Measurements from ENCODE around the gene CCDC188. TPM values are rescaled to one million over a fixed set of nuclear protein-coding genes. Genes with fewer than 3 reads are reported as not detected.

CCDC188 gene
- total RNA-seq, 1 donor from 2014 or later = 8.6 TPM

DNA sequence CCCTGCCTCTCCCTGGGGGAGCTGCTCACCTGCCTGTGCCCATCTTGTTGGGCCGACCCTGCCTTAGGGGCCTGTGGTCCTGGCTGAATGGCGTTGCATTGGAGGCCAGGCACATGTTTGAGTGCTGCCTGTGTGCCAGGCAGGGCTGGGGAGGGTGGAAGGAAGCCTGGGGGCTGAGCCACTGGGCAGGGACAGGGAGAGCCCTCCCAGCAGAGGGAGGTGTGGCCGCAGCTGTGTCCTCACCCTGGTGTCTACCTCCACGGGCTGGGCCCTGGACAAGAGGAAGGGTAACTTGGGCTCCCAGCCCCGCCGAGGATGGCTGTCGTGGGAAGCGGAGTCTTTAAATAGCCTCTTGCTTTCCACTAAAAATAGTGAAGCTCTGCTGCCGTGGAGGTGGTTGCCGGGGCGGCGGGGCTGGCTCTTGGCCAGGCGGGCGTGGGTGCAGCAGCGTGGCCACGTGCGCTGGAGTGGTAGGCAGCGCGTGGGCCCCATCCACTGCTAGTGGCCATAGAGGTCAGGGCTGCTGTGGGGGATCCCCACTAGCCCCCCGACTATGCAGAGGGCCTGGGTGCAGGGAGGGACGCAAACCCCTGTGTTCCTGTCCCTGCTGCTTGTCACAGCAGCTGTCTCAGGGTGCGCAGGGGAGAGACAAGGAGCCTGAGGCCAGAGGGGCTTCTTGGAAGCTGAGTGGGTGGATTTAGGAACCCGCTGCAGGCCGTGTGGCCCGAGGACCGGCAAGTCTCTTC lies 13.0 kb downstream of the CCDC188 start:
- Mint-ChIP-seq H3K4me3 (peak overlapping the region; percentile 61), H3K4me1 (peaks cover 9% of the 10 kb centered on the region), H3K27ac (ENCODE audit: unreplicated experiment) (no peak overlapping the region), H3K9me3 (no peaks in the 10 kb centered on the region), H3K36me3 (ENCODE audit: low read depth) (no peaks in the 10 kb centered on the region), H3K27me3 (ENCODE audit: low read depth) (no peaks in the 10 kb centered on the region)
- no peak for DNase-seq (ENCODE audit: low read depth, low spot score)
- TF ChIP-seq CTCF (conservative IDR thresholded peaks at IDR 0.05) = no peak

DNA sequence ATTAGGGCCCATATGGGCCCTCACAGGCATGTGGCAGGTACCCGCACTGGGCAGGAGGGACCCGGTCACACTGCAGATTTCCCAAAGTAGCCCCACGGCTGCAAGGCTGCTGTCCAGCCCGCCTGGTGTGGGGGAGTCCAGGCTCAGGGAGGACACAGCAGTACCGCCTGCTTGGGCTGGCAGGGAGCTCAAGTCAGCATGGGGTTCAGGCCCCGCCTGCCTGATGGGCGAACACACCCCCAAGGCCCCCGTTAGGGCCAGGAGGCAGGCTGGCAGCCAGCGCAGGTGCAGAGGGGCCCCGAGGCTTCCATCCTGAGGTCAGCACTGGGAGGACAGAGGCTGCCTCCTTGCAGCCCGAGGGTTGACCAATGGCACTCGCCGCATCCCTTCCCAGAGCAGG lies 13.7 kb downstream of the CCDC188 start:
- DNase-seq (ENCODE audit: low read depth, low spot score) = no peak
- Mint-ChIP-seq H3K9me3 (no peaks in the 10 kb centered on the region), H3K36me3 (ENCODE audit: low read depth) (no peaks in the 10 kb centered on the region), H3K4me1 (peaks cover 10% of the 10 kb centered on the region), H3K27ac (ENCODE audit: unreplicated experiment) (no peak overlapping the region), H3K4me3 (no peak overlapping the region), H3K27me3 (ENCODE audit: low read depth) (no peaks in the 10 kb centered on the region)
- TF ChIP-seq CTCF (conservative IDR thresholded peaks at IDR 0.05) = no peak

- Mint-ChIP-seq H3K4me1 (peaks cover 10% of the 10 kb centered on the region), H3K9me3 (no peaks in the 10 kb centered on the region), H3K4me3 (peak overlapping the region; percentile 63), H3K27me3 (ENCODE audit: low read depth) (no peaks in the 10 kb centered on the region), H3K27ac (ENCODE audit: unreplicated experiment) (no peak overlapping the region), H3K36me3 (ENCODE audit: low read depth) (no peaks in the 10 kb centered on the region)
- no peak for DNase-seq (ENCODE audit: low read depth, low spot score)
- no peak for TF ChIP-seq CTCF (conservative IDR thresholded peaks at IDR 0.05)
Measured at GRCh38 chr22:20136603-20136873, 14.3 kb downstream of the CCDC188 start.

GRCh38 chr22:20135806-20136602 lies 14.9 kb downstream of the CCDC188 start:
- no peak overlapping the region for H3K27ac Mint-ChIP-seq (ENCODE audit: unreplicated experiment)
- H3K4me1 Mint-ChIP-seq = peaks cover 10% of the 10 kb centered on the region
- DNase-seq (ENCODE audit: low read depth, low spot score) = no peak
- no peaks in the 10 kb centered on the region for H3K36me3 Mint-ChIP-seq (ENCODE audit: low read depth)
- H3K9me3 Mint-ChIP-seq = no peaks in the 10 kb centered on the region
- TF ChIP-seq CTCF (conservative IDR thresholded peaks at IDR 0.05) = no peak
- no peaks in the 10 kb centered on the region for H3K27me3 Mint-ChIP-seq (ENCODE audit: low read depth)
- peak overlapping the region; percentile 63 for H3K4me3 Mint-ChIP-seq

DNA sequence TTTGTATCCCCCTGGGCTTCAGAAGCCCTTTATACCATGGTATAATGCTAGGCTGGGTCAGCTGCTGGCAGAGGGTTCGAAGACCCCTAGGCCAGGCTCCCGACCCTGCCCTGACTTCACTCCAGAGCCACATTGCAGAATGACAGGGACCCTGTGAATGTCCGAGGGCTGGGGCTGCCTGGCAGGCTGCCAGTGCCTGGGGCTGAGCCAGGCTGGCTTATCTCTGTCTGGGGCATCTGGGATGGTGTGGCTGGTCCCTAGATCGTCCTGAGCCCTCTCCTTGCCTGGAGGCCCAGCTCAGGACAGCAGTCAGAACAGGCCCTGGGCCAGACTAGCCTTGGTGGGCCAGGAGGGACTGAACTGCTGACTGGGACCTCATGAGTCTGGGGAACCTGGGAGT lies 15.6 kb downstream of the CCDC188 start:
- Mint-ChIP-seq H3K27me3 (ENCODE audit: low read depth) (no peaks in the 10 kb centered on the region), H3K4me1 (peaks cover 10% of the 10 kb centered on the region), H3K36me3 (ENCODE audit: low read depth) (no peaks in the 10 kb centered on the region), H3K27ac (ENCODE audit: unreplicated experiment) (no peak overlapping the region), H3K4me3 (peak overlapping the region; percentile 44), H3K9me3 (no peaks in the 10 kb centered on the region)
- TF ChIP-seq CTCF (conservative IDR thresholded peaks at IDR 0.05) = no peak
- DNase-seq (ENCODE audit: low read depth, low spot score) = no peak
